H9 (cell line): ENCODE measurements around the gene NSD1. TPM values are rescaled to one million over a fixed set of nuclear protein-coding genes. Genes with fewer than 3 reads are reported as not detected.

Experiments
- DNase-seq: peaks from one replicate; pipeline ENCODE4 v3.0.0-alpha.2; 2017
- H2AFZ ChIP-seq: one replicate; pipeline ENCODE4 v1.6.1; 2013; ENCODE audit warnings: mild to moderate bottlenecking, low read length, control low read depth, moderate library complexity
- H2AK5ac ChIP-seq: 2 replicates; pipeline ENCODE4 v1.6.1; 2013; ENCODE audit warnings: low read length, control low read depth, mixed read lengths; ENCODE audit not compliant: insufficient read length
- H2BK120ac ChIP-seq: one replicate; pipeline ENCODE4 v1.6.1; 2013; ENCODE audit warnings: low read depth, mild to moderate bottlenecking, low read length, control low read depth, inconsistent platforms; ENCODE audit not compliant: poor library complexity, severe bottlenecking
- H2BK12ac ChIP-seq: 2 replicates; pipeline ENCODE4 v1.6.1; 2013; ENCODE audit warnings: low read length, control low read depth, mixed read lengths, low read depth; ENCODE audit not compliant: insufficient read length
- H2BK15ac ChIP-seq: 2 replicates; pipeline ENCODE4 v1.6.1; 2013; ENCODE audit warnings: low read depth, low read length, control low read depth
- H2BK20ac ChIP-seq: one replicate; pipeline ENCODE4 v1.6.1; 2013; ENCODE audit warnings: low read depth, mild to moderate bottlenecking, low read length, control low read depth, inconsistent platforms; ENCODE audit not compliant: poor library complexity, severe bottlenecking
- H2BK5ac ChIP-seq: 2 replicates; pipeline ENCODE4 v1.6.1; 2013; ENCODE audit warnings: low read length, control low read depth, mixed read lengths; ENCODE audit not compliant: insufficient read length
- H3K14ac ChIP-seq: 2 replicates; pipeline ENCODE4 v1.6.1; 2013; ENCODE audit warnings: low read length, control low read depth; ENCODE audit not compliant: insufficient read depth
- H3K18ac ChIP-seq: 2 replicates; pipeline ENCODE4 v1.6.1; 2013; ENCODE audit warnings: low read depth, mild to moderate bottlenecking, mixed read lengths, low read length, control low read depth; ENCODE audit not compliant: insufficient read length
- H3K23ac ChIP-seq: 2 replicates; pipeline ENCODE4 v1.6.1; 2013; ENCODE audit warnings: low read length, control low read depth, mixed read lengths, low read depth; ENCODE audit not compliant: insufficient read length
- H3K23me2 ChIP-seq: 2 replicates; pipeline ENCODE4 v1.6.1; 2013; ENCODE audit warnings: low read depth, mild to moderate bottlenecking, mixed read lengths, low read length, control low read depth; ENCODE audit not compliant: insufficient read length, poor library complexity, severe bottlenecking
- H3K27ac ChIP-seq: 2 replicates; pipeline ENCODE4 v1.5.1; 2013; ENCODE audit warnings: low read length, control low read depth, mixed read lengths, low read depth; ENCODE audit not compliant: insufficient read length
- H3K27me3 ChIP-seq: 2 replicates; pipeline ENCODE4 v1.6.1; 2013; ENCODE audit warnings: low read length, control low read depth, inconsistent platforms; ENCODE audit not compliant: insufficient read depth
- H3K4ac ChIP-seq: 2 replicates; pipeline ENCODE4 v1.6.1; 2013; ENCODE audit warnings: low read depth, mild to moderate bottlenecking, control low read depth, inconsistent platforms, low read length, moderate library complexity
- H3K4me1 ChIP-seq: 2 replicates; pipeline ENCODE4 v1.6.1; 2013; ENCODE audit warnings: low read length, control low read depth, inconsistent platforms; ENCODE audit not compliant: insufficient read depth
- H3K4me2 ChIP-seq: 2 replicates; pipeline ENCODE4 v1.6.1; 2013; ENCODE audit warnings: low read length, control low read depth, mixed read lengths; ENCODE audit not compliant: insufficient read length, insufficient read depth
- H3K56ac ChIP-seq: 2 replicates; pipeline ENCODE4 v1.6.1; 2013; ENCODE audit warnings: low read depth, mild to moderate bottlenecking, mixed read lengths, low read length, control low read depth; ENCODE audit not compliant: insufficient read length
- H3K79me1 ChIP-seq: 2 replicates; pipeline ENCODE4 v1.6.1; 2013; ENCODE audit warnings: low read depth, mild to moderate bottlenecking, moderate library complexity, low read length, control low read depth, inconsistent platforms; ENCODE audit not compliant: insufficient read depth, poor library complexity, severe bottlenecking
- H3K79me2 ChIP-seq: 2 replicates; pipeline ENCODE4 v1.6.1; 2013; ENCODE audit warnings: low read length, control low read depth, inconsistent platforms; ENCODE audit not compliant: insufficient read depth
- H3K9ac ChIP-seq: 2 replicates; pipeline ENCODE4 v1.6.1; 2013; ENCODE audit warnings: low read length, control low read depth, mixed read lengths; ENCODE audit not compliant: insufficient read length; ENCODE audit errors: extremely low read depth
- H3K9me3 ChIP-seq: one replicate; pipeline ENCODE4 v1.6.1; 2013; ENCODE audit warnings: low read depth, low read length, inconsistent platforms; ENCODE audit not compliant: control insufficient read depth
- H3T11ph ChIP-seq: one replicate; pipeline ENCODE4 v1.6.1; 2013; ENCODE audit warnings: mild to moderate bottlenecking, low read length, control low read depth, inconsistent platforms
- H4K20me1 ChIP-seq: one replicate; pipeline ENCODE4 v1.6.1; 2013; ENCODE audit not compliant: control insufficient read depth, insufficient read length, insufficient read depth
- H4K5ac ChIP-seq: 2 replicates; pipeline ENCODE4 v1.6.1; 2013; ENCODE audit warnings: low read depth, mild to moderate bottlenecking, mixed read lengths, low read length, control low read depth; ENCODE audit not compliant: insufficient read length
- H4K8ac ChIP-seq: replicated peaks from 2 replicates; pipeline ENCODE4 v1.6.1; 2013; ENCODE audit warnings: low read length, control low read depth, mixed read lengths, low read depth; ENCODE audit not compliant: insufficient read length
- H4K91ac ChIP-seq: 2 replicates; pipeline ENCODE4 v1.6.1; 2013; ENCODE audit warnings: low read depth, mild to moderate bottlenecking, moderate library complexity, mixed read lengths, low read length, control low read depth; ENCODE audit not compliant: insufficient read length
- H3K27ac Mint-ChIP-seq, 3 experiments: 2 replicates in 2 of 3; 3 replicates in 1 of 3; pipeline ENCODE4 v1.8.0; 2020 to 2021; ENCODE audit warnings: mixed read lengths in 3 of 3, mild to moderate bottlenecking in 1 of 3, moderate library complexity in 1 of 3
- H3K27me3 Mint-ChIP-seq: 2 replicates; pipeline ENCODE4 v1.8.0; 2021; ENCODE audit warnings: low read depth, mild to moderate bottlenecking, moderate library complexity, mixed read lengths
- H3K36me3 Mint-ChIP-seq, 3 experiments: 2 replicates in 2 of 3; 3 replicates in 1 of 3; pipeline ENCODE4 v1.8.0; 2020 to 2021; ENCODE audit warnings: low read depth in 3 of 3, mixed read lengths in 3 of 3; ENCODE audit not compliant: insufficient read depth in 1 of 3
- H3K4me1 Mint-ChIP-seq, 2 experiments: 2 replicates each; pipeline ENCODE4 v1.8.0; 2020; ENCODE audit warnings: mixed read lengths in 2 of 2
- H3K4me3 Mint-ChIP-seq, 2 experiments: 2 replicates in 1 of 2; 3 replicates in 1 of 2; pipeline ENCODE4 v1.8.0; 2020 to 2021; ENCODE audit warnings: mild to moderate bottlenecking in 2 of 2, mixed read lengths in 2 of 2, moderate library complexity in 1 of 2
- H3K9me3 Mint-ChIP-seq, 2 experiments: 2 replicates in 1 of 2; 3 replicates in 1 of 2; pipeline ENCODE4 v1.8.0; 2020; ENCODE audit warnings: mild to moderate bottlenecking in 2 of 2, mixed read lengths in 2 of 2, moderate library complexity in 1 of 2
- WGBS: extraction: QIAGEN DNeasy Blood & Tissue Kit; methylation state at CpG from one replicate; pipeline ENCODE4 v1.1.7; 2013; ENCODE audit warnings: missing lambda C conversion rate, low lambda C conversion rate, mixed read lengths; ENCODE audit not compliant: insufficient read length; ENCODE audit errors: extremely low coverage; 5-methylcytosine and 5-hydroxymethylcytosine counted together
- total RNA-seq: library from RNA; stranded (reverse); gene quantifications from 2 replicates; pipeline ENCODE4 v1.2.1, GENCODE V29; 2021
- TF ChIP-seq, protein P1 (sequence below): fragments of 200-600 bp; sonication (generic); conservative IDR thresholded peaks from 3 replicates; pipeline ENCODE4 v1.8.0; 2021; ENCODE audit warnings: antibody characterized with exemption, mild to moderate bottlenecking

The NSD1 gene
- total RNA-seq, 1 experiment from 2014 or later, result 213 TPM

DNA sequence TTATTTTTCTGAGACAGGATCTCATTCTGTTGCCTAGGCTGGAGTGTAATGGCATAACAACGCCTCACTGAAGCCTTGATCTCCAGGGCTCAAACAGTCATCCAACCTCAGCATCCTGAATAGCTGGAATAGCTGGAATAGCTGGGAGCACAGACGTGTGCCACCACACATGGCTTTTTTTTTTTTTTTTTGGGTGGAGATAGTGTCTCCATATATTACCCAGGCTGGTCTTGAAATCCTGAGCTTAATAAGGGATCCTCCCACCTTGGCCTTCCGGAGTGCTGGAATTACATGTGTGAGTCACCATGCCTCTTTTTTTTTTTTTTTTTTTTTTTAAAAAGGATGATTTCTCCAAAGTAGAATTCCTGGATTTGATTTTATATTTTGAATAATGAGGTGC lies 60.7 kb downstream of the NSD1 start:
- TF ChIP-seq, protein P1, sequence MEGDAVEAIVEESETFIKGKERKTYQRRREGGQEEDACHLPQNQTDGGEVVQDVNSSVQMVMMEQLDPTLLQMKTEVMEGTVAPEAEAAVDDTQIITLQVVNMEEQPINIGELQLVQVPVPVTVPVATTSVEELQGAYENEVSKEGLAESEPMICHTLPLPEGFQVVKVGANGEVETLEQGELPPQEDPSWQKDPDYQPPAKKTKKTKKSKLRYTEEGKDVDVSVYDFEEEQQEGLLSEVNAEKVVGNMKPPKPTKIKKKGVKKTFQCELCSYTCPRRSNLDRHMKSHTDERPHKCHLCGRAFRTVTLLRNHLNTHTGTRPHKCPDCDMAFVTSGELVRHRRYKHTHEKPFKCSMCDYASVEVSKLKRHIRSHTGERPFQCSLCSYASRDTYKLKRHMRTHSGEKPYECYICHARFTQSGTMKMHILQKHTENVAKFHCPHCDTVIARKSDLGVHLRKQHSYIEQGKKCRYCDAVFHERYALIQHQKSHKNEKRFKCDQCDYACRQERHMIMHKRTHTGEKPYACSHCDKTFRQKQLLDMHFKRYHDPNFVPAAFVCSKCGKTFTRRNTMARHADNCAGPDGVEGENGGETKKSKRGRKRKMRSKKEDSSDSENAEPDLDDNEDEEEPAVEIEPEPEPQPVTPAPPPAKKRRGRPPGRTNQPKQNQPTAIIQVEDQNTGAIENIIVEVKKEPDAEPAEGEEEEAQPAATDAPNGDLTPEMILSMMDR, result no peak
- no peak overlapping the region for H3K23ac ChIP-seq
- H3K14ac ChIP-seq, result no peak overlapping the region
- H3K18ac ChIP-seq, result no peak overlapping the region
- H3K56ac ChIP-seq, result no peak overlapping the region
- Mint-ChIP-seq H3K4me3 (no peak overlapping the region), H3K27ac (no peak overlapping the region), H3K27me3 (no peaks in the 10 kb centered on the region), H3K36me3 (peaks cover 20 to 67% (median 62%) of the 10 kb centered on the region in 3 experiments; a peak in 6 of 7 replicates), H3K9me3 (no peaks in the 10 kb centered on the region), H3K4me1 (no peaks in the 10 kb centered on the region)
- no peak overlapping the region for H2BK12ac ChIP-seq
- no peak overlapping the region for H4K91ac ChIP-seq
- no peaks in the 10 kb centered on the region for H3K23me2 ChIP-seq
- WGBS, result no CpG with 5 or more reads among the region's 3 CpGs
- H3K4me1 ChIP-seq, result no peaks in the 10 kb centered on the region
- no peak overlapping the region for H3K4me2 ChIP-seq
- H2AK5ac ChIP-seq, result no peak overlapping the region
- DNase-seq, result no peak
- H2BK5ac ChIP-seq, result no peak overlapping the region
- no peak overlapping the region for H2BK15ac ChIP-seq
- peaks cover 3% of the 10 kb centered on the region for H3K79me1 ChIP-seq
- no peak overlapping the region for H3K4ac ChIP-seq
- H4K5ac ChIP-seq, result no peak overlapping the region
- no peak overlapping the region for H4K8ac ChIP-seq
- H3K27ac ChIP-seq, result no peak overlapping the region
- H2AFZ ChIP-seq, result no peak overlapping the region
- no peak overlapping the region for H2BK120ac ChIP-seq
- peaks cover 3% of the 10 kb centered on the region; the same call in 1 of the 2 replicates for H3K79me2 ChIP-seq
- no peaks in the 10 kb centered on the region for H3K27me3 ChIP-seq
- no peak overlapping the region for H3T11ph ChIP-seq
- no peaks in the 10 kb centered on the region for H3K9me3 ChIP-seq
- H3K9ac ChIP-seq, result no peak overlapping the region
- no peaks in the 10 kb centered on the region for H4K20me1 ChIP-seq
- H2BK20ac ChIP-seq, result no peak overlapping the region
